Measurements from ENCODE around the gene NKX1-1. TPM values are rescaled to one million over a fixed set of nuclear protein-coding genes. Genes with fewer than 3 reads are reported as not detected.
A peak's percentile ranks its signal among the peaks of the same experiment; 100 is the strongest.

NKX1-1 gene
- total RNA-seq, 1 experiment from 2014 or later, result not detected

GRCh38 chr4:1418494-1419285 is 12.4 kb upstream of the NKX1-1 start:
- no peak for DNase-seq (ENCODE audit: low read depth, low spot score)
- in situ Hi-C loops (cut with HindIII; ENCODE audit: low pct_unique_long_range_greater_than_20kb, low sequenced_read_pairs), result no loop called here

GRCh38 chr4:1417522-1418390 is 11.5 kb upstream of the NKX1-1 start:
- no peak for DNase-seq (ENCODE audit: low read depth, low spot score)
- in situ Hi-C loops (cut with HindIII; ENCODE audit: low pct_unique_long_range_greater_than_20kb, low sequenced_read_pairs), result no loop called here

- in situ Hi-C loops (cut with HindIII; ENCODE audit: low pct_unique_long_range_greater_than_20kb, low sequenced_read_pairs), result no loop called here
- DNase-seq (ENCODE audit: low read depth, low spot score), result no peak
Observed at GRCh38 chr4:1416948-1417260, 10.7 kb upstream of the NKX1-1 start.

- in situ Hi-C loops (cut with HindIII; ENCODE audit: low pct_unique_long_range_greater_than_20kb, low sequenced_read_pairs), result no loop called here
- no peak for DNase-seq (ENCODE audit: low read depth, low spot score)
Observed at GRCh38 chr4:1416051-1416947, 10.1 kb upstream of the NKX1-1 start.

GRCh38 chr4:1415681-1415981 is 9.4 kb upstream of the NKX1-1 start:
- in situ Hi-C loops (cut with HindIII; ENCODE audit: low pct_unique_long_range_greater_than_20kb, low sequenced_read_pairs), result no loop called here

GRCh38 chr4:1414831-1415680 is 8.8 kb upstream of the NKX1-1 start:
- in situ Hi-C loops (cut with HindIII; ENCODE audit: low pct_unique_long_range_greater_than_20kb, low sequenced_read_pairs), result no loop called here
- DNase-seq (ENCODE audit: low read depth, low spot score), result no peak

More at GRCh38 chr4:1415681-1415981, 9.4 kb upstream of the NKX1-1 start:
- no peak for DNase-seq (ENCODE audit: low read depth, low spot score)

GRCh38 chr4:1413687-1414479 is 7.6 kb upstream of the NKX1-1 start:
- in situ Hi-C loops (cut with HindIII; ENCODE audit: low pct_unique_long_range_greater_than_20kb, low sequenced_read_pairs), result no loop called here
- DNase-seq (ENCODE audit: low read depth, low spot score), result no peak

GRCh38 chr4:1413204-1413663 is 7.0 kb upstream of the NKX1-1 start:
- in situ Hi-C loops (cut with HindIII; ENCODE audit: low pct_unique_long_range_greater_than_20kb, low sequenced_read_pairs), result no loop called here
- no peak for DNase-seq (ENCODE audit: low read depth, low spot score)

- in situ Hi-C loops (cut with HindIII; ENCODE audit: low pct_unique_long_range_greater_than_20kb, low sequenced_read_pairs), result no loop called here
Observed at GRCh38 chr4:1412376-1413203, 6.3 kb upstream of the NKX1-1 start.

GRCh38 chr4:1411436-1412375 is 5.5 kb upstream of the NKX1-1 start:
- in situ Hi-C loops (cut with HindIII; ENCODE audit: low pct_unique_long_range_greater_than_20kb, low sequenced_read_pairs), result no loop called here
- no peak for DNase-seq (ENCODE audit: low read depth, low spot score)

More at GRCh38 chr4:1412376-1413203, 6.3 kb upstream of the NKX1-1 start:
- DNase-seq (ENCODE audit: low read depth, low spot score), result no peak

- peak; percentile 42 for DNase-seq (ENCODE audit: low read depth, low spot score)
- in situ Hi-C loops (cut with HindIII; ENCODE audit: low pct_unique_long_range_greater_than_20kb, low sequenced_read_pairs), result no loop called here
Observed at GRCh38 chr4:1410491-1411325, 4.5 kb upstream of the NKX1-1 start.

GRCh38 chr4:1409491-1410425 is 3.5 kb upstream of the NKX1-1 start:
- DNase-seq (ENCODE audit: low read depth, low spot score), result no peak
- in situ Hi-C loops (cut with HindIII; ENCODE audit: low pct_unique_long_range_greater_than_20kb, low sequenced_read_pairs), result no loop called here

- in situ Hi-C loops (cut with HindIII; ENCODE audit: low pct_unique_long_range_greater_than_20kb, low sequenced_read_pairs), result no loop called here
- no peak for DNase-seq (ENCODE audit: low read depth, low spot score)
Observed at GRCh38 chr4:1409079-1409478, 2.8 kb upstream of the NKX1-1 start.

Measured in SK-MEL-5 (cell line).